GM20431 (cell line): Measurements from ENCODE around the gene ZC3H4.
"Not testable (repeated sequence)": the region's sequence is repeated elsewhere in the genome, so short reads cannot be mapped to it uniquely, and the experiment has no call there.

Experiments used
- in situ Hi-C: fragments of 300-500 bp; cut with MseI, MboI; formaldehyde crosslinking; loops from one replicate; pipeline ENCODE4 v1.15.0; 2020; ENCODE audit warnings: low sequenced_read_pairs; ENCODE audit not compliant: unreplicated experiment

Gene ZC3H4

GRCh38 chr19:47063874-47064273 is 49.7 kb downstream of the ZC3H4 start:
- in situ Hi-C loops, result no loop called here

GRCh38 chr19:47058621-47059022 is 55.0 kb downstream of the ZC3H4 start:
- in situ Hi-C loops, result no loop called here

- in situ Hi-C loops, result no loop called here
Measured at GRCh38 chr19:47057328-47057727, 56.2 kb downstream of the ZC3H4 start.

- in situ Hi-C loops, result no loop called here
Measured at GRCh38 chr19:47056411-47056810, 57.2 kb downstream of the ZC3H4 start.

- in situ Hi-C loops, result not testable (repeated sequence)
Measured at GRCh38 chr19:47050562-47050961, 63.0 kb downstream of the ZC3H4 start.

GRCh38 chr19:47049307-47049700 is 64.3 kb downstream of the ZC3H4 start:
- in situ Hi-C loops, result no loop called here

- in situ Hi-C loops, result no loop called here
Measured at GRCh38 chr19:47047763-47048405, 65.7 kb downstream of the ZC3H4 start.

- in situ Hi-C loops, result no loop called here
Measured at GRCh38 chr19:47047272-47047762, 66.3 kb downstream of the ZC3H4 start.

- in situ Hi-C loops, result no loop called here
Measured at GRCh38 chr19:47045867-47046470, 67.6 kb downstream of the ZC3H4 start.

GRCh38 chr19:47044946-47045866 is 68.4 kb downstream of the ZC3H4 start:
- in situ Hi-C loops, result no loop called here

- in situ Hi-C loops, result no loop called here
Measured at GRCh38 chr19:47040869-47041268, 72.7 kb downstream of the ZC3H4 start.

- in situ Hi-C loops, result no loop called here
Measured at GRCh38 chr19:47039239-47039874, 74.2 kb downstream of the ZC3H4 start.

- in situ Hi-C loops, result no loop called here
Measured at GRCh38 chr19:47037766-47038165, 75.8 kb downstream of the ZC3H4 start.

GRCh38 chr19:47036097-47036651 is 77.4 kb downstream of the ZC3H4 start:
- in situ Hi-C loops, result no loop called here

GRCh38 chr19:47035127-47036096 is 78.2 kb downstream of the ZC3H4 start:
- in situ Hi-C loops, result no loop called here

GRCh38 chr19:47032171-47032811 is 81.3 kb downstream of the ZC3H4 start:
- in situ Hi-C loops, result no loop called here

GRCh38 chr19:47028195-47028601 is 85.4 kb downstream of the ZC3H4 start:
- in situ Hi-C loops, result no loop called here

GRCh38 chr19:47027586-47028088 is 85.9 kb downstream of the ZC3H4 start:
- in situ Hi-C loops, result no loop called here
